Fibroblast of the aortic adventitia (primary cell): ENCODE data around the gene CCL23. TPM values are rescaled to one million over a fixed set of nuclear protein-coding genes. Genes with fewer than 3 reads are reported as not detected.
A peak's percentile ranks its signal among the peaks of the same experiment; 100 is the strongest.

Source experiments
- DNase-seq: peaks from one replicate; pipeline ENCODE4 v3.0.0-alpha.2; 2010; ENCODE audit warnings: low read depth
- H3K4me3 ChIP-seq: 2 replicates; pipeline ENCODE4 v1.5.1; 2011; ENCODE audit warnings: low read depth, mild to moderate bottlenecking, control low read depth, low read length, moderate library complexity
- CTCF ChIP-seq: IDR thresholded peaks from 2 replicates; pipeline ENCODE4 v1.5.1; 2011; ENCODE audit warnings: mild to moderate bottlenecking, low read length, control low read depth, inconsistent platforms; ENCODE audit not compliant: insufficient read depth
- total RNA-seq: library from RNA; depleted of rRNA; stranded (reverse); fragments of >200 nt; gene quantifications from 2 replicates; pipeline ENCODE4 v1.2.3, GENCODE V29; 2012; ENCODE audit warnings: low replicate concordance

CCL23 gene
- total RNA-seq, 1 donor = not detected

- no peak for DNase-seq
- H3K4me3 ChIP-seq = no peak overlapping the region
- TF ChIP-seq CTCF = no peak
Observed at GRCh38 chr17:35982409-35983191, 35.2 kb downstream of the CCL23 start.

- TF ChIP-seq CTCF = no peak
- no peak for DNase-seq
Observed at GRCh38 chr17:35981908-35982330, 35.9 kb downstream of the CCL23 start.

DNA sequence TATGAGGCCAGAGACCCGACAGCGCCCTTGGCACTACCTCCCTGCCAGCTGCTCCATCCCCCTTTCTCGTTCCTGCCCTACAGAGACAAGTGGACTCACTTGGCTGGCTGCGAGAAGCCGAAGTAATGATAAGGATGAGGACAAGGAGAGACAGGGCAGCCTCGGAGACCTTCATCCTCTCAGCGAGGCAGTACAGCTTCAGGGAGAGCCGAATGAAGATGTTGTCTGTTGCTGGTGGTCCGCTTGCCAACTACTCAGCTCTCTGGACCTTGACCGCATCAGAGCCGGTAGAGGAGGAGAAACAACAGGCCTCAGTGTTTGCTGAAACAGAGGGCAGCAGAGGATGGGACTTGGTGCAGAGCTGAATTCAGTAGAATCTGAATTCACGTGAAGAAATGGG, 36.5 kb downstream of the CCL23 start, which contains the start of gene CCL16:
CCL16 (minus strand) TSS at position 252 of the 400 bp plus-strand sequence; CDS start at position 175, 77 bp downstream.
- TF ChIP-seq CTCF = no peak
- DNase-seq = no peak
- H3K4me3 ChIP-seq = no peak within 1 kb of the TSS

More at GRCh38 chr17:35981908-35982330, 35.9 kb downstream of the CCL23 start:
- no peak overlapping the region for H3K4me3 ChIP-seq

GRCh38 chr17:35978346-35978745, 39.4 kb downstream of the CCL23 start:
- H3K4me3 ChIP-seq = no peak overlapping the region
- DNase-seq = no peak
- no peak for TF ChIP-seq CTCF

DNA sequence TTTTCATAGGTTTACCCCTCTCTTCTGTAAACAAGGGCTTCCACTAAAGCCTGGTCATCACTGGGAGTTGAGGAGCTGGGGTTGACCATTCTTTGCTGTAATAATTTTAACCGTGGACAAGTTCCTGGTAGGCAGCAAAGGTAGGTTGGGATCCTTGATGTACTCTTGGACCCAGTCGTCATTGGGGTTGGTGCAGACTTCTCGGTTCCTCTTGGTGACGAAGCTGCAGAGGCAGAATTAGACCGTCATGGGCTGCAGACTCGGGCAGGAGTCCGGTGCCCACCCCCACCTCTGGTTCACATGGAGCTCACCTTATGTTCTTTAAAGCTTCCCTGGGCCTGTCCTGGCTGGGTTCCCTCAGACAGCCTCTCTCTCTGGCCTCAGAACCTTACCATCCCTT, 40.3 kb downstream of the CCL23 start:
- no peak overlapping the region for H3K4me3 ChIP-seq
- DNase-seq = no peak
- TF ChIP-seq CTCF = no peak

DNA sequence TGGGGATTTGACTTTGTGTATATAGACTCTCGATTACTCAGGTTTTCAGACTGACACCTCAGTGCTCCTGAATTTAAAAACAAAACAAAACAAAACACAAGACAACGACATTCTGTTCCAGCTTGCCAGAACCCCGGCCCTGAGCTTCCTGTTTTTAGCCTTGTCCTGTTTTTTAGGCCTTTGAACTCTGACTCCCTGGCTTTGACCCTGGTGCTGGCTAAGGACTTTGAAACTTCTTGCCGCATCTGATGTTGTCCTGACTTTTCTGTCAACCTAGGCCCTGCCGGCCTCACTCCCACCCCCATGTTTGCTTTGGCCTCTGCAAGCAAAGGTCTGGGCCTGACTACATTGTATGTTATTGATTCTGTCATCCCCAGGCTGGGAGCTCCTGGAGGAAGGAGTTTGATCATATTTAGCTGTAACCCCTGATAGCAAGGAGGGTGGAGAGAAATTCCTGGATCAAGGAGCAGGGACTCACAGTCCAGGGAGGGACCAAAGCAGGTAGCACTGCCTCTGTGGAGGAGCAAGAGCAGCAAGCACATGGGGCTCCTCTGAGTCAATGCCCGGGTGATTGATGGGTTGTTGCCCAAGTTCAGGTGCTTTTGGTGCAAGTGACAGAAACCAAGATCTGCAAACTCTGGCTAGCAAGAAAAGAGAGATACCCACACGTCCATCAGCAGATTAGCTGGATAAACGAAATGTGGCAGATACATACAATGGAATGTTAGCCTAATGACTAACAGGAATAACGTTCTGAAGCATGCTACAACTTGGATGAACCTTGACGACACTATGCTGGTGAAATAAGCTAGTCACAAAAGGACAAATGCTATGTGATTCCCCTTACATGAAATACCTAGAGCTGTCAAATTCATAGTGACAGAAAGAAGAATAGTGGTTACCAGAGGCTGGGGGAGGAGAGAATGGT, 44.2 kb downstream of the CCL23 start:
- no peak overlapping the region for H3K4me3 ChIP-seq
- no peak for TF ChIP-seq CTCF
- peak; percentile 1 for DNase-seq
